HG03575 (cell line): ENCODE data around the gene TPSD1.

ENCODE experiments used
- ATAC-seq: cut with Tn5 transposase; IDR thresholded peaks from one replicate; pipeline ENCODE4 v1.9.1; 2021; ENCODE audit not compliant: unreplicated experiment, insufficient number of reproducible peaks, low FRiP score; ENCODE audit errors: extremely low read depth

TPSD1 gene

GRCh38 chr16:1308036-1308976 is 52.4 kb downstream of the TPSD1 start:
- ATAC-seq = no peak
